Upper lobe of left lung (tissue), 4 donors: Measurements from ENCODE around the gene AGAP1.

ENCODE experiments used
- EP300 ChIP-seq, 4 donors: sonication (generic); formaldehyde crosslinking; IDR thresholded peaks; one replicate each; pipeline ENCODE4 v1.5.1; 2017; ENCODE audit warnings: antibody characterized with exemption in 4 of 4, control low read depth in 2 of 4
- POLR2A ChIP-seq, 4 donors: fragments of 450-650 bp; IDR thresholded peaks; one replicate each; pipeline ENCODE4 v1.5.1; 2016 to 2017; ENCODE audit warnings: antibody characterized with exemption in 4 of 4, mild to moderate bottlenecking in 2 of 4
- POLR2AphosphoS5 ChIP-seq, 2 donors: sonication (generic); formaldehyde crosslinking; IDR thresholded peaks; one replicate each; pipeline ENCODE4 v1.5.1; 2017; ENCODE audit warnings: antibody characterized with exemption in 2 of 2
- TF ChIP-seq, protein P1 (sequence below), 6 experiments: fragments of 450-650 bp in 4 of 6; fragments of 200-600 bp in 2 of 6; sonication (generic) in 2 of 6; IDR thresholded peaks; one replicate each; pipeline ENCODE4 v1.5.1; 2016 to 2019; ENCODE audit warnings: antibody characterized with exemption in 6 of 6

DNA sequence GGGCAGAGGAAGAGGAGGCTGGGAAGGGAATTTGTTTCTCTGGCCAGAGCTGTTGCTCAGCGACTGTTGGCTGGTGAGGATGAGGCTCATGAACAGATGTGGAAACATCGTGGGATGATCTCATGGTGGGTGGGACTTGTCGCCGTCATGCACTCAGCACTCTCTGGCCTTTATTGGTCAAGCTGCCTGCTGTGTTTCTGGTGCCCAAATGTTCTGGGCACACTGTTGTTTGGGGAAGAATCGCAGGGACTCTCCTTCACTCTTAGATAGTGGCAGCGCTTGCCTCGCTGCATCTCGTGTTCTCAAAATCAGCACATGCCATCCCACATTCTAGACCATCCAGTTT is 145.6 kb downstream of the AGAP1 start:
- TF ChIP-seq, protein P1, sequence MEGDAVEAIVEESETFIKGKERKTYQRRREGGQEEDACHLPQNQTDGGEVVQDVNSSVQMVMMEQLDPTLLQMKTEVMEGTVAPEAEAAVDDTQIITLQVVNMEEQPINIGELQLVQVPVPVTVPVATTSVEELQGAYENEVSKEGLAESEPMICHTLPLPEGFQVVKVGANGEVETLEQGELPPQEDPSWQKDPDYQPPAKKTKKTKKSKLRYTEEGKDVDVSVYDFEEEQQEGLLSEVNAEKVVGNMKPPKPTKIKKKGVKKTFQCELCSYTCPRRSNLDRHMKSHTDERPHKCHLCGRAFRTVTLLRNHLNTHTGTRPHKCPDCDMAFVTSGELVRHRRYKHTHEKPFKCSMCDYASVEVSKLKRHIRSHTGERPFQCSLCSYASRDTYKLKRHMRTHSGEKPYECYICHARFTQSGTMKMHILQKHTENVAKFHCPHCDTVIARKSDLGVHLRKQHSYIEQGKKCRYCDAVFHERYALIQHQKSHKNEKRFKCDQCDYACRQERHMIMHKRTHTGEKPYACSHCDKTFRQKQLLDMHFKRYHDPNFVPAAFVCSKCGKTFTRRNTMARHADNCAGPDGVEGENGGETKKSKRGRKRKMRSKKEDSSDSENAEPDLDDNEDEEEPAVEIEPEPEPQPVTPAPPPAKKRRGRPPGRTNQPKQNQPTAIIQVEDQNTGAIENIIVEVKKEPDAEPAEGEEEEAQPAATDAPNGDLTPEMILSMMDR (IDR thresholded peaks at IDR 0.05): no peak
- TF ChIP-seq POLR2AphosphoS5 (IDR thresholded peaks at IDR 0.05) (peak in 1 of 2 donors; percentile 56), POLR2A (IDR thresholded peaks at IDR 0.05) (no peak), EP300 (IDR thresholded peaks at IDR 0.05) (no peak)
